HG03159 (cell line): ENCODE measurements around the gene BCCIP.

Source experiments
- ATAC-seq: cut with Tn5 transposase; IDR thresholded peaks from one replicate; pipeline ENCODE4 v1.9.1; 2021; ENCODE audit warnings: mild to moderate bottlenecking, moderate library complexity; ENCODE audit not compliant: unreplicated experiment

The BCCIP gene

GRCh38 chr10:125883211-125883610, 59.9 kb downstream of the BCCIP start:
- no peak for ATAC-seq
